NCI-H345 treated with DMSO at 0.1 percent for 48 hours (cell line): ENCODE measurements around the gene RRP12.

Source experiments
- DNase-seq: peaks from one replicate; lab custom pipeline; 2025; ENCODE audit not compliant: unreplicated experiment; lab: John Stamatoyannopoulos, UW

The RRP12 gene

DNA sequence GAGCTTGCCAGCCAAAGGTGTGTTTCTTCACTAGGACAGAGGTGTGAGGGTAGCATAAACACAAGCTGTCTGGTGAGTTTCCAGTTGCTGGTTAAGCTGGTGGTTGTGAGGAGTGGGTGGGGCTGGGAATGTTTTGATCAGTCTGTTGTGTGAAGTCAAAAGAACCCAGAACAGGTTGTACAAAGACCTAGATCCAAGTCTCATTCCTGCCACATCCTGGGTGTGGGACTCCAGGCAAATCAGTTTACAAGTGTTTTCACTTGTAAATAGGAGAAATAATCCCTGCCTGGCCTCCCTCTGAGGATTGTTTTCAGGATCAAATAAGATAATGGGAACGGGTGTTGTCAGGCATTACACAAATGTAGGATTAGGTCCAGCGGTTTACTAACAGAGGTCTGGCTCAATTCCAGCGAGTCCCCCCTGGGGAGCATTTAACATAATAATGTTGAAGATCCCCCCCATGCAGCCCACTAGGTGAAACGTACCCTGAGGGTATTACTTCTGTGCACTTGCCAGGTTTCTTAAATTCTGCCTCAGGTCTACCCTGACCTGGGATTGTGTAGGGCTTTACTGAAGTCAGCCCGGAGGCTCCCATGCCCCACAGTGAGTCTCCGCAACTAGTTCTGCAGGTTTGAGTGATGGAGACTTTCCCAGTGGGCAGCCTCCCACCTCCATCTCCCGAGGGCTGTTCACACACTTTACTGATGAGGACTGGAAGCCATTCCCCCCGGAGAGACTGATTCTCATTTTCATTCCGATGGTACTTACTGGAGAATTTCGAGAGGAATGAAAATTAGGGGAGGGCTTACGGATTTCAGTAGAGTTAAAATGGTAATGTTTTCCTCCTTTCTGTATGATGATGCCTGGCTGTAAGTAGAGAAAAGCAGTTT, 64.0 kb downstream of the RRP12 start:
- DNase-seq: no peak

DNA sequence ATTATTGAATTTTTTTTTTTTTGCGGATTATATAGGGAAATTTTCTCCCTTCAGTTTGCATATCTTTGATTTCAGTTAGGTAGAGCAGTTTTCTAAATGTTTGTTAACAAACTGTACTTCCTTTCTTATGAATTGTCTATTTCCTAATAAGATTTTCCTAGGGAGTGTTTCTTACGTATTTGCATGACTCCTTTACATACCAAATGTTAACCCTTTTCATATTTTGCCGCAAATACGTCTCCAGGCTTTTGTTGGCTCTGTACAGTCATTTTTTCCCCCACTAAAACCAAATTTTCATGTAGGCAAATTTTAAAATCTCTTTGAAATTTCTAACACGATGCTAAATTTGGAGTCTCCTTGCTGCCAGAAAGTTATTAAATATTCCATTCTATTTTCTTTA, 64.7 kb downstream of the RRP12 start:
- DNase-seq: no peak

DNA sequence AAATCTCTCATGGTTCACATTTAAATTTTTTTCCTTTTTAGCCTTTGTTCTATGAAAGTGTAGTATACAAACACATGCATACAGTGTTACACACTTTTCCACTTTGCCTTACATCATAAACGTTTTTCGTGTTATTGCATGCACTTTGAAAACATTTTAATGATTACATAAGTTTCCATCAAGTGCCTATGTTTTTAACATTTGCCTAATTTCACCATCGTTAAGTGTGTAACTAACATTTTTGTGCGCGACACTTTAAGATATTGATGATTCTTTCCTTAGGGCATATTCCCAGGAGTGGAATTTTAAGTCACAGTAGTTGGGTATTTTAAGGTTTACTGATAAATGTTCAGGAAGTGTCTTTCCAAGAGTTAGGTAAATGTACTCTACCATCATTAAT, 65.1 kb downstream of the RRP12 start:
- DNase-seq: no peak

DNA sequence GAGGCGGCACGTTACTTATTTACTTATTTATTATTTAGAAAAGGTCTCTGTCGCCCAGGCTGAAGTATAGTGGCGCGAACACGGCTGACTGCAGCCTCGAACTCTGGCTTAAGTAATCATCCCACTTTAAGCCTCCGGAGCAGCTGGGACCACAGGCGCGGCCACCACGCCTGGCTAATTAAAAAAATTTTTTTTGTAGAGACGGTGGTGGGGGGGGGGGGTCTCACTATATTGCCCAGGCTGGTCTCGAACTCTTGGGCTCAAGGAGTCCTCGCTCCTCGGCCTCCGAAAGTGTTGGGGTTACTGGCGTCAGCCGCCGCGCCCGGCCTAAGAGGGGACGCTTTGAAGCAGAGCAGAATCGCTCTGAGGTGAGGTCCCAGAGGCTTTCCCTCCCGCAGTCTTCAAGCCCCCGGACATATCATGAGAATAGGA, 65.9 kb downstream of the RRP12 start:
- DNase-seq: no peak

DNA sequence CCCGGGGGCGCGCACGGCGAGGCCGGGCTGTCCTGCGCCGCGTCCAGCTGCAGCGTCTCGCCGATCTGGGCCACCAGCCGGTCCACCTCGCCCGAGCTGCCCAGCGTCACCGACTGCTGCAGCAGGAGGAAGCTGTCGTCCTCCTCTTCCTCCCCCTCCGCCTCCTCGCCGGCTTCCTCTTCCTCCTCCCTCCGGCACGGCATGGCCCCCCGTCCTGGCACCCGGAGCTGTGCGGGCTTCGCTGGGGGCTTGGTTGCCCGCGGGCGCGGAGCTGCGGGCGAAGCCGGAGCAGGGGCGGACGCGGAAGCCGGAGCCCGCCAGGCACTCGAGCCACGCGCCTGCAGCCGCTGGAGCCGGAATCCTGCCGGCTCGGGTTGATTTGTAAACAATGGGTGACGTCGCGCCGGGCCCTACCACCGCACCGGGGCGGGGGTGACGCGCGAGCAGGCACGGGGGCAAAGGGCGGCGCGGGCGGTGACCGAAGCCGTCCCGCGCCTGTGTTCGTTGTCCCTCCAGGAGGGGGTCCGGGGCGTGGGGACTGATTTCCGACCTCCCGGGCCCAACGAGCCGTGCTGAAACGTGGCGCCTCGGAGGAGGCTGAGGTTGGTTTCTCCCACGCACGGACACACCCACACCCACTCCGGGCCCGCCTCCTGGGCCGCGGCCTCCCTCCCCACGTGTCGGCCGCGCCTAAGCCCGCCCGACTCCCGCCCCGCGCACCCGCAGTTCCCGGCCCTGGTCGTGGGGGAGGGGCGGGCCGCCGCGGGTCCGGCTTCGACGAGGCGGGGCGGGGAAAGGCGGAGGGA, 66.6 kb downstream of the RRP12 start, which contains the start of gene FRAT2:
Gene FRAT2, minus strand, starts transcription at position 360 of the 806 bp plus-strand sequence. Its CDS starts 157 bp downstream, at position 203.
- peak; percentile 50 for DNase-seq

DNA sequence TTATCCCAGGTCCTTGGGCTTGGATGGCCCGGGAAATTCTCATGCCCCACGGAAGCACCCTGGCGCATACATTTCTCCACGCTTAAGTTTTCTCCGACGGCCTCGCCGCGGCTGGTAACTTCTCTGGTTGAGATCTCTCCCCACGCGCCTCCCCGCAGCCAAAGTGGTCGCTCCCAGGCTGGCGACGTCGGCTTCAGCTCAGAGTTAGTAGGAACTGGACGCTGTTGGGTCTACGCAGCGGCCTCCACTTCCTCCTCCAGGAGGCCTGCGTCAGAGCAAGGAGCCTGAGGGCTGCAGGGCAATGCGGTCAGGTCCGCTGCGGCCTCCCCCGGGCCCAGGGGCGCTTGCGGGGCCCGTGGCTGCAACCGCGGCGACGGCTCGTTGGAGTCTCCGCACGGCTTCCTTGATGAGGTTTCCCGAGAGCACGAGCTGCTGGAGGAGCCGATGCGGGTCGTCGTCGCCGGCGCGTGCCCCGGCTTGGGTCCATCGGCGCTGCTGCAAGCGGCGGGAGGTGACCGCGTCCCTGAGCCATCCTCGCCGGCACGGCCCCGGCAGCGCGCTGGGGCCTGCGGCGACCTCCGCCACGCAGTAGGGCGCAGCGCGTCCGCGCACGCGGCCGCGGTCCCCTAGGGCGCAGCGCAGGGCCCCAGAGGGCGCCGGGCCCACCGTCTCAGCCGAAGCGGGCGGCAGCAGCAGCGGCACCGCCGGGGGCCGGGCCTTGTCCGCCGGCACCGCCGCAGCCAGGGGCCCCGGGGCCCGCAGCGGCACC, 67.4 kb downstream of the RRP12 start:
- no peak for DNase-seq

DNA sequence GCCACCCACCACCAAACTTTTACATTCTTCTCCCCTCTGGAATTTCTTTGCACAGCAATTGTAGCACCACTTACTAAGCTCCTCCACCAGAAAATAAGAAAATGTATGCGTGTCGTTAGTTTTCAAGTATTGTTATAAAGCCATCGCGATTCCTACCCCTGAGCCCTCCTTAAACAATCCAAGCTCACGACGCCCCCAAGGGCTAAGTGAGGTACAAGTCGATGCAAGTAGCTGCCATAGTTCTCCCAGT, 67.9 kb downstream of the RRP12 start:
- DNase-seq: no peak

DNA sequence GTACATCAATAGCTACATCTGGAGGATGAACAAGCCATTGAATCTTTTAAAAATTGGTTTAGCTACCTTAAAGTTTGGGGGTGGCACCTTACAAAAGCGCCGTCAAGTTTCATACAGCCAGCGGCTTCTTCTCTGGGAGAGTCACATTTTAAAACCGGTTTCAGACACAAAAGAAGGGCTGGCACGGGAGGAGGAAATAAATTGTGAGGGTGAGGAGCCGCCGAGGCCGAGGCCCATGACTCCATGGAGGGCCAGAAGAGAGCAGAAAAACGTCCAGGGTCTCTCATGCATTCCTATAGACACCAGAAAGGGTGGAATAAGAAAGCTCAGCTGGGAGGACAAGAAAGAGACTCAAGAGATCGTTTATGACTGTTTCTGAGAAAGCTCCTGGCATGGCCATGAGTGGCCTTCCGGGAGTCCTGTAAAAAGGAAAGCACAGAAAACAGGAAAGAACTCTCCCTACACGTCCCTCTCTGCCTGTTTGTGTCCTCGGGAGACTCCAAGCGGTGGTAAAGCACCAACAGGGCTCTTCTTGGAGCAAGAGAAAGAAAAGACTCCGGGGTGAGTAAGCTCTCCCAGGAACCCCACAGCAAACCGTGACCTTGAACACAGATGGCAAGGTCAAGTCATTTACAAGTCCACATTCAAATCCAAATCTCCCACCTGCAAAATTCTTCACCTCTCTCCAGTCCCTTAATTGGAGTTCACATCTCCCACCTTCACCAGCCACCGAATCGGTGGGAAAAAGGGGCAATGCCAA, 68.4 kb downstream of the RRP12 start:
- DNase-seq: no peak

DNA sequence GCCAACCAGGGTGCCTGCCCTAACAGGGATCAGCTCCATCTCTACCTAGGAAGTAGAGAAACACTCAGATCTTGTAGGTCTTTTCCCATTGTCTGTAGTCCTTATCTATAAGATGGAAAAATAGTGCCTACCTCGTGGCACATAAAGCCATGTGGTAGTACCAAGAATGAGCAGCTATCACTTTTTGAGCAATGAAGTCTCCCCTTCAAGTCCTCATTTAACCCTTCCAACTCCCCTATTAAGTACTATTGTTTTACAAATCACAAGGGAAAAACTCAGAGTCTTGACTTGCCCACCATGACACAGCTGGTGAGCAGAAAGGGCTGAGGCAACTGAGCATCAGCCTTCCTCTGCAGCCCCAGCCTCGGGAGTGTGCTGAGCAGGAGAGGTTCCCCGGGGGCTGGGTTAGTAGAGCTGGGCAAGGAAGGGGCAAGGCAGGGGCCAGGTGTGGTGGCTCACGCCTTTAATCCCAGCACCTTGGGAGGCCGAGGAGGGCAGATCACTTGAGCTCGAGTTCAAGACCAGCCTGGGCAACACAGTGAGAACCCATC, 69.9 kb downstream of the RRP12 start:
- DNase-seq: no peak

DNA sequence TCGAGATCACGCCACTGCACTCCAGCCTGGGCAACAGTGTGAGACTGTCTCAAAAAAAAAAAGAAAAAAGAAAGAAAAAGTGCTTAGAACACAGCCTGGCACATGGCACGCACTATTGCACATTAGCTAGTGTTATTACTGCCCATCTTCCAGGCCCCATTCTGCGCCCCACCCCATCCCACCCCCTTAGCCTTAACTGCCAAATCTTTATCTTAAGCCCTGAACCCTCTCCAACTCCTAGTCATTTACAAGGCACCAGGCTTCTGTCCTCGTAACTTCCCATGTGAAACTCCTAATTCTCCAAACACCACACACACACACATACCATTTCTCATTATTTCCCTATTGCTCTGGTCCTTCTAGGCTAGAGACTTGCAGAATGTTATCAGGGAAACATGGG, 71.4 kb downstream of the RRP12 start:
- DNase-seq: no peak

DNA sequence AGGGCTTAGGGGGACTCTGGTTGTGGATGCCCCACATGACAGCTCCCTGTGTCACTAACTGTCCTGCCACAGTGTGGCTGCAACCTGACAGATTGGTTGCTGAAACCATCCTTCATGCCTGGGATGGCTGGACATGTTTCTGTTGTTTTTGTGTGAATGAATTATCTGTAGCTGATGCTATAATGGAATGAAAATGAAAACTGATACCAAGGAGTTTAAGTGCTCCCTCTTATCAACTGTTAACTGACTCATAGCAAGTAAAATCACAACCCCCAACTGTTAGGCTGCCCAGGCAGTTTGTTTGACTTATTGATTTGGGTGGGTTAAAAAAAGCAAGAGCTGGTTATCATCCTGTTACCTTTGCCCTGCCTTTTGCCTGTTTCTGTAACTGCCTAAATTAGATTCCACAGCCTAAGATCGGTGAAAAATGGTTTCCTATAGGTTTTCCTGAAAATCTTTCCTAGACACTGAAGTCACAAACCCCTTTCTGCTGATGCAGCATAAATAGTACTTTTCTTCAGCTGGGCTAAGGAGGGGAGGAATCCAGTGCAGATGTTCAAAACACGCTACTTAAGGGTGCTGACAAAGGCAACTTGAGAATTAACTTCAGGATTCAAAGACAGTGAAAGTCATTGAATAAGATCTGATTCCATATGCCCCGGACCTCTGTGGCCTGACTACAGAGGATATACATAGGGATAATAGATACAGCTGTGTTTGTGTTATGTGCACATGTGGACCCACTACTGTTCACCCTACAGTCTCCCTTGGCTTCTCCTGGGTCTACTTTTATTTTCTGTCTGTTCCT, 72.3 kb downstream of the RRP12 start:
- no peak for DNase-seq

DNA sequence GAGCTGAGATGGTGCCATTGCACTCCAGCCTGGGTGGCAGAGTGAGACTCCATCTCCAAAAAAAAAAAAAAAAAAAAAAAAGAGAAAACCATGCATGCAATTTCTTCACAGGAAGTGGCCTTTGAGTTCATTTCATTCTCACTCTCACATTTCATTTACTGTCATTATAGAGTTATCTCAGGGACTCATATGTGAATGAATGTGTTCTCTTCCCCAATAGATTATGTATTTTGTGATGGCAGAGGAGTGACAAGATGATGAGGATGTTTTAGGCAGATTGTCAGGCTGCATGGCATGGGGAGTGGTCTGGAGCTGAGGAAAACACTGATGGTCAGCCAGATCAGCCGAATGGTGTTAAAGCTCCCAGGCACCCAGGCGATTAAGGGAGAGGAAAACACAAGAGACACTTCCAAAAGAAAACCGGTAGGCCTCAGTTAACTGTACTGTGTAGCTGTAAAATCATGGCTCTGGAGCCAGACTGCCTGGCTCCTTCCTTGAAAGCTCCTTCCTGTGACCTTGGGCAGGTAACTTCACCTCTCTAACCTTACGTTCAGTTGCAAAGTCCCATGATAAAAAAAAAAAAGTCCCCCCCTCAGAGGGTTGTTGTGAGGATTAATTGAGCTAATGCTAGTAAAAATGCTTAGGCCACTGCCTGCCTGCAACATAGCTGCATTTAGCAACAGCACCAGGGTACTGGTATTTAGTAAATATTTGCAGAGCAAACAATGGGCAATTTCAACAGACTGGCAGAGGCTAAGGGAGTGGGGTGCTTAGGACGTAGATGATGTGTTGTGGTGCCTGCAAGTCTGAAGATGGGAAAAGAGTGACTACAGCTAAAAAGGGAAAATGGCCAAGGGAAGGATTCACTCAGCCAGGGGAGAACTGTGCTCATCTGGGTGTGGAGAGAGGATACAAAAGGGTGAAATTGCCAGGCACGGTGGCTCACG, 73.5 kb downstream of the RRP12 start:
- DNase-seq: no peak

DNA sequence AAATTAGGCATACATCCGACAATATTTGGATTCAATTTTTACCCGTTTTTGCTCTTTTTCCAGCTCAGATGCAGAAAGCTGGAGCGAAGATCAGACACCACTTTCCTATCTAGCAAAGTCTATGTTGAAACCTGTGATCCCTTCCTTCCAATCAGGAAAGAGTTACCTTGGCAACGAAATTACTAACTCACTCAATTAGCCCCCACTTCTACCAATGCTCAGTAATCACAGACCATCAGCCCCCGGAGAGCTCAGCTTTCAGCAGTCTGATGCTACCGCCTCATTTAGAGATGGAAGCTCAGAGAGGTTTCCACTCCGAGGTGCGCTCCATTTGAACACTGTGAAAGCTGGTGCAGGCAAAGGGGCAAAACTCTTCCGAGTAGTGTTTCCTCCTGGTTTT, 75.4 kb downstream of the RRP12 start:
- DNase-seq: no peak

DNA sequence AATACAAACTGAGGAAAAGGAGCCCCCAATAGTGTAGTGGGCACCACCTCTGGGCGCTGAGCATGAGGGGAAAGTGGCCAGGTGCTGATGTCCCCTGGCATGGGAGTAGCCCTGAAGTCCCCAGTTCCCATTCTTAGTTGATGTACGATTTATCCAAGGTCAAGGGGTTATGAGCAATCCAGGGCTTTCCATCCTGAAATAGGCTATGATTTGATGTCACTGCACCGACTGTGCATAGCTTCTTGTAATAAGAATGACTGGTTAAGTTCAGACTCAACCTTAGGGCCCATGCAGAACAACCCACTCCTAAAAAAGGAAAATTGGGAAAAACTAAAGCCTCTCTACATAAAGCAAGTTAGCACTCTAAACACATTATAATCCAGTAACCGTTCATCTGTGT, 77.6 kb downstream of the RRP12 start:
- no peak for DNase-seq

DNA sequence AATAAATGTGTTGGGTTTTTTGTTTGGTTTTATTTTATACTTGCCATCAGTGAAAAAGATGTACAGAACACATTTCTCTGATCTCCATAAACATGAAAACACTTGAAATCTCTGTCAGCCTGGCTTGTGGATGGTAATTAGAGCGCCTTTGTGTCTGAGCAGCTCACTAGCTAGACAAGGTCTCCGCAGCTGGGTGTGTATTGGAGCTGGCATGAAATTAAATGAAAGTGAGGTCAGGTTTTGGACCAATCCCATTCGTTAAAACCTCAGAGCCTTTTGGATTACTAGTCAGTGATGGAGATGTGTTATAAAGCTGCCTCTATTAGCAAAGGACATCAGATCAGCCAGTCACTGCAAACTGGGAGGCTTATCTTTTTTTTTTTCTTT, 79.3 kb downstream of the RRP12 start:
- DNase-seq: no peak

DNA sequence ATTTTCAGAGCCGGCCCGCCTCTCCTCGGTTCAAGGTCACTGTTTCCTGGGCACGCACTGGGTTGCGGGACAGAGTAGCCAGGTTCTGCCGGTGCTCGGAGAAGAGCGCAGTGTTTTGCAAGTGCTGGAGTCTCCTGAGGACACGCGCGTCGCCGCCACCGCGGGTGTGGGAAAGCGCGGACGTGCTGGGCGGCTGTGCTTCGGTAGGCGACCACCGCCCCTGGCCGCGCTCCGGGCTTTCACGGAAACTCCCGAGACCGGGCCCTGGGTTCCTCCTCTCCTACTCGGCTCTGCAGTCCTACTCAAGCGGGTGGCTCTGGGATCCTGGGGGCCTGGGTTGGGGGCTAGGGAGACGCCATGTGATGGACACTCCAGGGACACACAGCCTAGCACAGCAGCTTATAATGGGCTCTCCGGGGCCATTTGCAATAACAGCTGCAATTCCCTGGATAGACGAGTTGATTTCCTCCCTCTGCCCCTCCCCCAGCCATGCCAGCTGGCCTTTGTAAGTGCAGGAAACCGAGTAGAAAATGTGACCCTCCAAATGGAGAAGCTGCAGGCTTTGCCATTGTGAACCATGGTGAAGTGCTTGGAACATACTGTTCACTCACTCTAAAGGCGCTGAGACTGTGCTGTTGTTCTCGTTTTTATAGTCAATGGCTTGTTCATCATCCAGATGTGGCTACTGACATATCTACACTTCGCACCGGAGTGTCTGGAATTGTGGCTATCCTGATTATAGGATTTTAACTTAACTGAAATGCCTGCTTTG, 79.9 kb downstream of the RRP12 start:
- DNase-seq: peak; percentile 43

DNA sequence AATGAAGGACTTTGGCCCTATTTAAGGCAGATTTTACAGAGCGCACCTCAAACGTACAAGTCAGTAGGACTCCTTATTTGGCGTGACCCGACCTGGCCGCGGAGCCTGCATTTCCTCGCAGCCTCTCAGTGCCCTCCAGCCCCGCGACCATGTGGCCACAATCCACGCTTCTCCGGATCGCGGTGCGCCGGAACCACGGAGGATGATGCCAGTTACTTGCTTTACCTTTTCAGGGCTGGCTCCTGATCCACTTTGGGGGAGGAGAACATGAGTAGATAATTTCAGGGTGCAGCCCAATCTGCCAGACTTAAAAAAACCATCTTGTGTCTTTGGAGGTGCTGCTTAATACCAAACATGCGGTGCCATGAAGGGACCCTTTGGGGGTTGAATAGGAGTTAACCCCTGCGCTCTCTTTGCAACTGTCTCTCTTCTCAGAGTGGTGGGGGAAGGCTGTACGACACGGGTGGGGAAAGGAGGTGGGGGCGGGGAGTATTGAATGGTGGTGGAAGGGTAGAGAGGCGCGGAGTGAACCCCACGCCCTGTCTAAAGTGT, 80.6 kb downstream of the RRP12 start:
- no peak for DNase-seq
